HEK293 (cell line): ENCODE data around the gene N4BP3.

Experiments
- BCL11A ChIP-seq: fragments of 450-650 bp; formaldehyde crosslinking; IDR thresholded peaks from 2 replicates; pipeline ENCODE4 v1.5.1; 2016; ENCODE audit warnings: low read depth, missing biosample characterization, missing genetic modification characterization
- TCF7L2 ChIP-seq: IDR thresholded peaks from 2 replicates; pipeline ENCODE4 v1.6.1; 2011; ENCODE audit warnings: low read depth, mild to moderate bottlenecking, inconsistent platforms, low read length, moderate library complexity, borderline replicate concordance
- ZBTB17 ChIP-seq: fragments of 450-650 bp; formaldehyde crosslinking; IDR thresholded peaks from 2 replicates; pipeline ENCODE4 v1.5.1; 2016; ENCODE audit warnings: missing biosample characterization, missing genetic modification characterization
- ZNF660 ChIP-seq: fragments of 450-650 bp; IDR thresholded peaks from 2 replicates; pipeline ENCODE4 v1.5.1; 2018; ENCODE audit warnings: missing biosample characterization, mild to moderate bottlenecking, missing genetic modification characterization
- TF ChIP-seq, protein P1 (sequence below): fragments of 450-650 bp; formaldehyde crosslinking; IDR thresholded peaks from 2 replicates; pipeline ENCODE4 v1.5.1; 2016; ENCODE audit warnings: missing biosample characterization, missing genetic modification characterization
- TF ChIP-seq, protein P2 (sequence below): fragments of 450-650 bp; formaldehyde crosslinking; IDR thresholded peaks from 2 replicates; pipeline ENCODE4 v1.5.1; 2016; ENCODE audit warnings: missing biosample characterization, missing genetic modification characterization, low read depth

DNA sequence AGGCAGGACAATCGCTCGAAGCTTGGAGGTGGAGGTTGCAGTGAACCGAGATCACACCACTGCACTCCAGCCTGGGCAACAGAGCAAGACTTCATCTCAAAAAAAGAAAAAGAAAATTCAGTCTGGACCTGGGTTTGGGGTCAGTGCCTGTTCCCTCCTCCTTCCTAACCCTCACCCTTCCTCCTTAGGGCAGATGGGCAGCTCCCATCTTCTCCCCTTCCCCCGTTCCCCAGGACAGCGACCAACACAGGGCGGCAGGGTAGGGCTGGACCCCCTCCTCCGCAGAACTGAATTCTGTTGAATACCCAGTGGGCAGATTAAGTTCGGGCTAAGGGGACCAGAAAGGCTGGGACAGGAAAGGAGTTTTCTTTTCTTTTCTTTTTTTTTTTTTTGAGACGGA, 16.0 kb downstream of the N4BP3 start:
- TF ChIP-seq, protein P1, sequence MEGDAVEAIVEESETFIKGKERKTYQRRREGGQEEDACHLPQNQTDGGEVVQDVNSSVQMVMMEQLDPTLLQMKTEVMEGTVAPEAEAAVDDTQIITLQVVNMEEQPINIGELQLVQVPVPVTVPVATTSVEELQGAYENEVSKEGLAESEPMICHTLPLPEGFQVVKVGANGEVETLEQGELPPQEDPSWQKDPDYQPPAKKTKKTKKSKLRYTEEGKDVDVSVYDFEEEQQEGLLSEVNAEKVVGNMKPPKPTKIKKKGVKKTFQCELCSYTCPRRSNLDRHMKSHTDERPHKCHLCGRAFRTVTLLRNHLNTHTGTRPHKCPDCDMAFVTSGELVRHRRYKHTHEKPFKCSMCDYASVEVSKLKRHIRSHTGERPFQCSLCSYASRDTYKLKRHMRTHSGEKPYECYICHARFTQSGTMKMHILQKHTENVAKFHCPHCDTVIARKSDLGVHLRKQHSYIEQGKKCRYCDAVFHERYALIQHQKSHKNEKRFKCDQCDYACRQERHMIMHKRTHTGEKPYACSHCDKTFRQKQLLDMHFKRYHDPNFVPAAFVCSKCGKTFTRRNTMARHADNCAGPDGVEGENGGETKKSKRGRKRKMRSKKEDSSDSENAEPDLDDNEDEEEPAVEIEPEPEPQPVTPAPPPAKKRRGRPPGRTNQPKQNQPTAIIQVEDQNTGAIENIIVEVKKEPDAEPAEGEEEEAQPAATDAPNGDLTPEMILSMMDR (tag by site-specific recombination), result no peak
- TF ChIP-seq BCL11A (tag by site-specific recombination) (no peak), TCF7L2 (no peak), ZBTB17 (tag by site-specific recombination) (no peak), ZNF660 (tag by site-specific recombination) (no peak)
- TF ChIP-seq, protein P2, sequence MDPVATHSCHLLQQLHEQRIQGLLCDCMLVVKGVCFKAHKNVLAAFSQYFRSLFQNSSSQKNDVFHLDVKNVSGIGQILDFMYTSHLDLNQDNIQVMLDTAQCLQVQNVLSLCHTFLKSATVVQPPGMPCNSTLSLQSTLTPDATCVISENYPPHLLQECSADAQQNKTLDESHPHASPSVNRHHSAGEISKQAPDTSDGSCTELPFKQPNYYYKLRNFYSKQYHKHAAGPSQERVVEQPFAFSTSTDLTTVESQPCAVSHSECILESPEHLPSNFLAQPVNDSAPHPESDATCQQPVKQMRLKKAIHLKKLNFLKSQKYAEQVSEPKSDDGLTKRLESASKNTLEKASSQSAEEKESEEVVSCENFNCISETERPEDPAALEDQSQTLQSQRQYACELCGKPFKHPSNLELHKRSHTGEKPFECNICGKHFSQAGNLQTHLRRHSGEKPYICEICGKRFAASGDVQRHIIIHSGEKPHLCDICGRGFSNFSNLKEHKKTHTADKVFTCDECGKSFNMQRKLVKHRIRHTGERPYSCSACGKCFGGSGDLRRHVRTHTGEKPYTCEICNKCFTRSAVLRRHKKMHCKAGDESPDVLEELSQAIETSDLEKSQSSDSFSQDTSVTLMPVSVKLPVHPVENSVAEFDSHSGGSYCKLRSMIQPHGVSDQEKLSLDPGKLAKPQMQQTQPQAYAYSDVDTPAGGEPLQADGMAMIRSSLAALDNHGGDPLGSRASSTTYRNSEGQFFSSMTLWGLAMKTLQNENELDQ (tag by site-specific recombination), result no peak
